IMR-90 (cell line): Measurements from ENCODE around the gene RAMP3. TPM values are rescaled to one million over a fixed set of nuclear protein-coding genes. Genes with fewer than 3 reads are reported as not detected.

Experiments used
- ATAC-seq: fragments of 200-7000 bp; cut with Tn5 transposase; 2 replicates; pipeline ENCODE4 v1.9.1; 2020; ENCODE audit warnings: low read depth, mild to moderate bottlenecking, moderate library complexity
- BruUV-seq: library from RNA; stranded (reverse); fragments of 400-500 nt; replicated peaks from 2 replicates; lab custom pipeline; 2021; lab: Mats Ljungman, UMichigan
- CTCF ChIA-PET: fragments of 300-600 bp; formaldehyde crosslinking; extraction: SDS; loops from one replicate; lab custom pipeline; 2021; ENCODE audit warnings: antibody characterized with exemption; lab: Yijun Ruan, JAX
- POLR2A ChIA-PET: fragments of 300-600 bp; sonication (Branson Sonifier 250); formaldehyde crosslinking; loops from one replicate; lab custom pipeline; 2022; ENCODE audit warnings: antibody characterized with exemption; ENCODE audit not compliant: unreplicated experiment; lab: Charles Lee
- DNase-seq: peaks from one replicate; pipeline ENCODE4 v3.0.0; 2013
- H2AFZ ChIP-seq: replicated peaks from 2 replicates; pipeline ENCODE3; 2013; ENCODE audit warnings: low read length, mild to moderate bottlenecking; ENCODE audit not compliant: poor library complexity
- H2AK5ac ChIP-seq: 2 replicates; pipeline ENCODE4 v1.6.1; 2013; ENCODE audit warnings: low read depth, low read length, inconsistent platforms
- H2AK9ac ChIP-seq: replicated peaks from 2 replicates; pipeline ENCODE3; 2013; ENCODE audit warnings: mild to moderate bottlenecking, low read depth, low read length, moderate library complexity; ENCODE audit not compliant: poor library complexity
- H2BK120ac ChIP-seq: 2 replicates; pipeline ENCODE4 v1.6.1; 2013; ENCODE audit warnings: low read depth, low read length, inconsistent platforms
- H2BK15ac ChIP-seq: 3 replicates; pipeline ENCODE4 v1.6.1; 2013; ENCODE audit warnings: low read depth, low read length, inconsistent platforms
- H2BK20ac ChIP-seq: 2 replicates; pipeline ENCODE4 v1.6.1; 2013; ENCODE audit warnings: low read depth, mild to moderate bottlenecking, inconsistent platforms, low read length, moderate library complexity
- H2BK5ac ChIP-seq: 2 replicates; pipeline ENCODE4 v1.6.1; 2013; ENCODE audit warnings: mild to moderate bottlenecking, low read depth, low read length, inconsistent platforms; ENCODE audit not compliant: poor library complexity, severe bottlenecking
- H3K14ac ChIP-seq: replicated peaks from 2 replicates; pipeline ENCODE4 v1.6.1; 2013; ENCODE audit warnings: low read depth, low read length, inconsistent platforms
- H3K18ac ChIP-seq: 2 replicates; pipeline ENCODE4 v1.6.1; 2013; ENCODE audit warnings: low read depth, low read length, control low read depth
- H3K23ac ChIP-seq: 2 replicates; pipeline ENCODE4 v1.6.1; 2013; ENCODE audit warnings: low read depth, low read length, inconsistent platforms
- H3K27ac ChIP-seq: 2 replicates; pipeline ENCODE4 v1.5.1; 2013; ENCODE audit warnings: mild to moderate bottlenecking, control low read depth, low read length; ENCODE audit not compliant: insufficient read depth
- H3K27me3 ChIP-seq: 2 replicates; pipeline ENCODE4 v1.6.1; 2013; ENCODE audit warnings: low read length; ENCODE audit not compliant: control insufficient read depth, insufficient read depth
- H3K36me3 ChIP-seq: 2 replicates; pipeline ENCODE4 v1.6.1; 2013; ENCODE audit warnings: low read length, mixed read lengths; ENCODE audit not compliant: control insufficient read depth, insufficient read depth
- H3K4ac ChIP-seq: 2 replicates; pipeline ENCODE4 v1.6.1; 2013; ENCODE audit warnings: low read depth, low read length, inconsistent platforms
- H3K4me1 ChIP-seq: 2 replicates; pipeline ENCODE4 v1.6.1; 2013; ENCODE audit warnings: low read length, mixed read lengths; ENCODE audit not compliant: control insufficient read depth, insufficient read depth
- H3K4me2 ChIP-seq: 2 replicates; pipeline ENCODE4 v1.6.1; 2013; ENCODE audit warnings: low read depth, mild to moderate bottlenecking, control low read depth, low read length, moderate library complexity
- H3K4me3 ChIP-seq: 2 replicates; pipeline ENCODE4 v1.5.1; 2013; ENCODE audit warnings: low read depth, mild to moderate bottlenecking, control low read depth, low read length, moderate library complexity; ENCODE audit not compliant: insufficient read depth
- H3K56ac ChIP-seq: 2 replicates; pipeline ENCODE4 v1.6.1; 2013; ENCODE audit warnings: low read length, inconsistent platforms; ENCODE audit not compliant: insufficient read depth; ENCODE audit errors: extremely low read depth
- H3K79me1 ChIP-seq, 2 experiments: 2 replicates each; pipeline ENCODE4 v1.6.1; 2013; ENCODE audit warnings: low read length in 2 of 2, inconsistent platforms in 1 of 2, low read depth in 1 of 2
- H3K9ac ChIP-seq: 2 replicates; pipeline ENCODE4 v1.6.1; 2013; ENCODE audit warnings: low read depth, low read length, control low read depth
- H3K9me1 ChIP-seq: 2 replicates; pipeline ENCODE4 v1.6.1; 2013; ENCODE audit warnings: low read length, inconsistent platforms; ENCODE audit not compliant: insufficient read depth
- H3K9me3 ChIP-seq: 2 replicates; pipeline ENCODE4 v1.6.1; 2013; ENCODE audit warnings: low read length; ENCODE audit not compliant: control insufficient read depth, insufficient read depth
- H4K20me1 ChIP-seq: 2 replicates; pipeline ENCODE4 v1.6.1; 2013; ENCODE audit warnings: low read length, inconsistent platforms; ENCODE audit not compliant: insufficient read depth
- H4K5ac ChIP-seq: 2 replicates; pipeline ENCODE4 v1.6.1; 2013; ENCODE audit warnings: mild to moderate bottlenecking, low read depth, low read length, control low read depth
- H4K8ac ChIP-seq, 2 experiments: 2 replicates each; pipeline ENCODE4 v1.6.1; 2013; ENCODE audit warnings: low read depth in 2 of 2, low read length in 2 of 2, control low read depth in 1 of 2, inconsistent platforms in 1 of 2
- H4K91ac ChIP-seq: 2 replicates; pipeline ENCODE4 v1.6.1; 2013; ENCODE audit warnings: low read depth, low read length, inconsistent platforms; ENCODE audit not compliant: insufficient read depth
- MAZ ChIP-seq: IDR thresholded peaks from 2 replicates; pipeline ENCODE4 v1.6.1; 2012; ENCODE audit warnings: low read depth, mild to moderate bottlenecking, low read length, improper control_type of control experiment, moderate library complexity, borderline replicate concordance
- NFE2L2 ChIP-seq: fragments of 150-350 bp; IDR thresholded peaks from 2 replicates; pipeline ENCODE4 v1.6.1; 2016; ENCODE audit warnings: low read depth, mild to moderate bottlenecking, low read length
- RCOR1 ChIP-seq: IDR thresholded peaks from 2 replicates; pipeline ENCODE4 v1.6.1; 2012; ENCODE audit warnings: mild to moderate bottlenecking, low read length, improper control_type of control experiment; ENCODE audit not compliant: insufficient replicate concordance
- RFX5 ChIP-seq: IDR thresholded peaks from 2 replicates; pipeline ENCODE4 v1.8.0; 2012; ENCODE audit warnings: low read depth, mild to moderate bottlenecking, low read length, moderate library complexity
- SMC3 ChIP-seq: fragments of 150-350 bp; IDR thresholded peaks from 2 replicates; pipeline ENCODE4 v1.6.1; 2016; ENCODE audit warnings: low read depth, mild to moderate bottlenecking, antibody characterized with exemption, low read length, moderate library complexity
- WGBS, 2 experiments: methylation state at CpG; one replicate each; pipeline versions ENCODE4 v1.1.5 to v1.1.7; 2013; ENCODE audit warnings: missing lambda C conversion rate in 2 of 2; ENCODE audit not compliant: insufficient read length in 1 of 2; ENCODE audit errors: extremely low coverage in 2 of 2; 5-methylcytosine and 5-hydroxymethylcytosine counted together
- dilution Hi-C: fragments of 300-500 bp; cut with HindIII; formaldehyde crosslinking; loops from one replicate; pipeline ENCODE4 v1.14.3; 2018; ENCODE audit warnings: low sequenced_read_pairs; ENCODE audit not compliant: unreplicated experiment
- in situ Hi-C: fragments of 300-500 bp; cut with MboI; formaldehyde crosslinking; loops from 3 replicates; pipeline ENCODE4 v1.14.3; 2019; ENCODE audit warnings: low sequenced_read_pairs, inconsistent platforms, mixed read lengths
- intact Hi-C: fragments of 100-400 bp; cut with micrococcal nuclease; formaldehyde crosslinking; loops from 2 replicates; pipeline ENCODE4 v1.10.0; 2022
- polyA plus RNA-seq, 3 experiments: library from polyadenylated mRNA; depleted of rRNA; stranded (reverse); fragments of >200 nt; gene quantifications; 2 replicates each; pipeline ENCODE4 v1.2.3, GENCODE V29; 2012; ENCODE audit warnings: low replicate concordance in 1 of 3
- total RNA-seq: library from RNA; depleted of rRNA; stranded (reverse); fragments of >200 nt; gene quantifications from 2 replicates; pipeline ENCODE4 v1.2.3, GENCODE V29; 2012

RAMP3 gene
- total and polyA plus RNA-seq, 2 of the 4 experiments (the other 2 are of a cell fraction), result not detected

GRCh38 chr7:45161842-45162241, 4.3 kb downstream of the RAMP3 start:
- no peak overlapping the region for H2AK9ac ChIP-seq
- ChIA-PET POLR2A (no interaction called here), CTCF (no interaction called here)
- no peak overlapping the region for H2AK5ac ChIP-seq
- no peak overlapping the region for H2BK5ac ChIP-seq
- BruUV-seq, result no TSS peak
- TF ChIP-seq RFX5, result no peak
- no peak for TF ChIP-seq NFE2L2
- TF ChIP-seq SMC3, result no peak
- TF ChIP-seq RCOR1, result no peak
- no peak for TF ChIP-seq MAZ
- H3K79me1 ChIP-seq, result no peaks in the 10 kb centered on the region
- no peaks in the 10 kb centered on the region for H3K9me3 ChIP-seq
- H3K56ac ChIP-seq, result no peak overlapping the region
- no peak overlapping the region for H3K23ac ChIP-seq
- dilution Hi-C loops, result no loop called here
- H3K4me3 ChIP-seq, result no peak overlapping the region
- no peaks in the 10 kb centered on the region for H3K4me1 ChIP-seq
- H3K18ac ChIP-seq, result no peak overlapping the region
- H4K20me1 ChIP-seq, result no peaks in the 10 kb centered on the region
- H2BK15ac ChIP-seq, result no peak overlapping the region
- H3K36me3 ChIP-seq, result no peaks in the 10 kb centered on the region
- H3K4me2 ChIP-seq, result no peak overlapping the region
- DNase-seq (no peak), ATAC-seq (no peak)
- no peak overlapping the region for H2BK120ac ChIP-seq
- no peak overlapping the region for H4K5ac ChIP-seq
- no peak overlapping the region for H2BK20ac ChIP-seq
- in situ Hi-C loops, result no loop called here
- H4K91ac ChIP-seq, result no peak overlapping the region
- intact Hi-C loops, result no loop called here
- H4K8ac ChIP-seq, result no peak overlapping the region
- no peak overlapping the region for H3K9ac ChIP-seq
- whole genome bisulfite sequencing, 2 experiments, result 57% methylated on average over 7 of the region's 9 CpGs; no CpG with 5 or more reads in 1 of the 2 experiments
- H3K27me3 ChIP-seq, result peaks cover 42% of the 10 kb centered on the region
- H3K27ac ChIP-seq, result no peak overlapping the region
- H3K9me1 ChIP-seq, result no peaks in the 10 kb centered on the region
- H2AFZ ChIP-seq, result no peak overlapping the region
- H3K4ac ChIP-seq, result no peak overlapping the region
- no peak overlapping the region for H3K14ac ChIP-seq
